Stimulated activated CD8-positive, alpha-beta memory T cell treated with anti-CD3 and anti-CD28 coated beads, Interleukin-7, amount 100 ng/mL, for 48 hours (primary cell): ENCODE measurements around the gene PACSIN2.

ENCODE experiments used
- DNase-seq, 2 donors: peaks; one replicate each; pipeline ENCODE4 v3.0.0-alpha.2; 2020; ENCODE audit warnings: low read depth in 1 of 2; ENCODE audit errors: extremely low read depth in 1 of 2

PACSIN2 gene

GRCh38 chr22:42869888-42870480, 145.0 kb downstream of the PACSIN2 start:
- no peak for DNase-seq

- no peak for DNase-seq
Observed at GRCh38 chr22:42869463-42869862, 145.5 kb downstream of the PACSIN2 start.

GRCh38 chr22:42868751-42869251, 146.1 kb downstream of the PACSIN2 start:
- no peak for DNase-seq

- DNase-seq: no peak
Observed at GRCh38 chr22:42866100-42866499, 148.8 kb downstream of the PACSIN2 start.

GRCh38 chr22:42865536-42865935, 149.4 kb downstream of the PACSIN2 start:
- no peak for DNase-seq

GRCh38 chr22:42863349-42863961, 151.5 kb downstream of the PACSIN2 start:
- peak in 1 of 2 donors; percentile 20 for DNase-seq

GRCh38 chr22:42862045-42862734, 152.8 kb downstream of the PACSIN2 start:
- DNase-seq: no peak

- no peak for DNase-seq
Observed at GRCh38 chr22:42860968-42861367, 154.0 kb downstream of the PACSIN2 start.

- DNase-seq: no peak
Observed at GRCh38 chr22:42857845-42858481, 157.0 kb downstream of the PACSIN2 start.

GRCh38 chr22:42856865-42857704, 157.9 kb downstream of the PACSIN2 start, which contains the start of gene ARFGAP3:
Gene ARFGAP3 (minus strand): TSS chr22:42857273. CDS start chr22:42857182, 91 bp downstream.
- peak; percentile 84 to 94 for DNase-seq

GRCh38 chr22:42856179-42856864, 158.6 kb downstream of the PACSIN2 start:
- DNase-seq: peak; percentile 34 to 43

GRCh38 chr22:42855721-42856120, 159.2 kb downstream of the PACSIN2 start:
- DNase-seq: no peak

- DNase-seq: no peak
Observed at GRCh38 chr22:42855211-42855610, 159.7 kb downstream of the PACSIN2 start.

- no peak for DNase-seq
Observed at GRCh38 chr22:42848941-42849550, 165.9 kb downstream of the PACSIN2 start.

GRCh38 chr22:42847110-42847509, 167.8 kb downstream of the PACSIN2 start:
- DNase-seq: no peak

GRCh38 chr22:42844756-42845155, 170.2 kb downstream of the PACSIN2 start:
- DNase-seq: no peak

- DNase-seq: no peak
Observed at GRCh38 chr22:42842658-42843370, 172.1 kb downstream of the PACSIN2 start.

- no peak for DNase-seq
Observed at GRCh38 chr22:42841444-42841843, 173.5 kb downstream of the PACSIN2 start.

GRCh38 chr22:42837556-42837955, 177.4 kb downstream of the PACSIN2 start:
- no peak for DNase-seq
